ENCODE measurements around the gene SLC25A46.
"Not testable (repeated sequence)": the region's sequence is repeated elsewhere in the genome, so short reads cannot be mapped to it uniquely, and the experiment has no call there.

SLC25A46 gene

GRCh38 chr5:110738812-110739651 is at the start of gene SLC25A46:
SLC25A46 (plus strand) TSS chr5:110739007; CDS start chr5:110739120, 113 bp downstream.
- DNase-seq: peak; percentile 88 to 90

- not testable (repeated sequence) for DNase-seq
Measured at GRCh38 chr5:110690587-110690986, 48.2 kb upstream of the SLC25A46 start.

- DNase-seq: not testable (repeated sequence)
Measured at GRCh38 chr5:110692669-110693068, 46.1 kb upstream of the SLC25A46 start.

GRCh38 chr5:110702300-110702699 is 36.5 kb upstream of the SLC25A46 start:
- DNase-seq: no peak

GRCh38 chr5:110702704-110703103 is 36.1 kb upstream of the SLC25A46 start:
- no peak for DNase-seq

- no peak for DNase-seq
Measured at GRCh38 chr5:110703481-110703880, 35.3 kb upstream of the SLC25A46 start.

- DNase-seq: no peak
Measured at GRCh38 chr5:110705349-110705748, 33.5 kb upstream of the SLC25A46 start.

- no peak for DNase-seq
Measured at GRCh38 chr5:110707260-110707844, 31.5 kb upstream of the SLC25A46 start.

- no peak for DNase-seq
Measured at GRCh38 chr5:110716247-110717245, 22.3 kb upstream of the SLC25A46 start.

GRCh38 chr5:110718311-110718710 is 20.5 kb upstream of the SLC25A46 start:
- no peak for DNase-seq

GRCh38 chr5:110726249-110727024 is 12.4 kb upstream of the SLC25A46 start, which contains the start of gene TMEM232:
TMEM232 (minus strand) TSS chr5:110726671; CDS start chr5:110667352, 59,319 bp downstream.
- peak; percentile 78 to 80 for DNase-seq

GRCh38 chr5:110727025-110727314 is 11.8 kb upstream of the SLC25A46 start:
- peak in 1 of 2 donors; percentile 23 for DNase-seq

- DNase-seq: not testable (repeated sequence)
Measured at GRCh38 chr5:110731499-110731898, 7.3 kb upstream of the SLC25A46 start.

- DNase-seq: no peak
Measured at GRCh38 chr5:110734101-110734500, 4.7 kb upstream of the SLC25A46 start.

- no peak for DNase-seq
Measured at GRCh38 chr5:110735556-110735955, 3.3 kb upstream of the SLC25A46 start.

GRCh38 chr5:110736753-110737152 is 2.1 kb upstream of the SLC25A46 start:
- DNase-seq: no peak

- no peak for DNase-seq
Measured at GRCh38 chr5:110738503-110738811, 350 bp upstream of the SLC25A46 start.

- DNase-seq: peak; percentile 22 to 56
Measured at GRCh38 chr5:110751902-110752762, 13.3 kb downstream of the SLC25A46 start.

GRCh38 chr5:110752953-110753352 is 14.1 kb downstream of the SLC25A46 start:
- DNase-seq: no peak

GRCh38 chr5:110753600-110753999 is 14.8 kb downstream of the SLC25A46 start:
- no peak for DNase-seq

GRCh38 chr5:110754181-110754580 is 15.4 kb downstream of the SLC25A46 start:
- DNase-seq: no peak

Data from CD4-positive, alpha-beta T cell treated with Interleukin-1 beta for 1 hour (primary cell).